NCI-H1105 treated with DMSO at 0.1 percent for 48 hours (cell line): ENCODE measurements around the gene UBTF.
A peak's percentile ranks its signal among the peaks of the same experiment; 100 is the strongest.

Source experiments
- DNase-seq: peaks from one replicate; lab custom pipeline; 2025; lab: John Stamatoyannopoulos, UW

The UBTF gene

GRCh38 chr17:44213403-44214229 is 5.9 kb downstream of the UBTF start:
- no peak for DNase-seq

GRCh38 chr17:44212507-44213402 is 6.7 kb downstream of the UBTF start:
- DNase-seq = no peak

- no peak for DNase-seq
Measured at GRCh38 chr17:44211281-44212265, 7.9 kb downstream of the UBTF start.

DNA sequence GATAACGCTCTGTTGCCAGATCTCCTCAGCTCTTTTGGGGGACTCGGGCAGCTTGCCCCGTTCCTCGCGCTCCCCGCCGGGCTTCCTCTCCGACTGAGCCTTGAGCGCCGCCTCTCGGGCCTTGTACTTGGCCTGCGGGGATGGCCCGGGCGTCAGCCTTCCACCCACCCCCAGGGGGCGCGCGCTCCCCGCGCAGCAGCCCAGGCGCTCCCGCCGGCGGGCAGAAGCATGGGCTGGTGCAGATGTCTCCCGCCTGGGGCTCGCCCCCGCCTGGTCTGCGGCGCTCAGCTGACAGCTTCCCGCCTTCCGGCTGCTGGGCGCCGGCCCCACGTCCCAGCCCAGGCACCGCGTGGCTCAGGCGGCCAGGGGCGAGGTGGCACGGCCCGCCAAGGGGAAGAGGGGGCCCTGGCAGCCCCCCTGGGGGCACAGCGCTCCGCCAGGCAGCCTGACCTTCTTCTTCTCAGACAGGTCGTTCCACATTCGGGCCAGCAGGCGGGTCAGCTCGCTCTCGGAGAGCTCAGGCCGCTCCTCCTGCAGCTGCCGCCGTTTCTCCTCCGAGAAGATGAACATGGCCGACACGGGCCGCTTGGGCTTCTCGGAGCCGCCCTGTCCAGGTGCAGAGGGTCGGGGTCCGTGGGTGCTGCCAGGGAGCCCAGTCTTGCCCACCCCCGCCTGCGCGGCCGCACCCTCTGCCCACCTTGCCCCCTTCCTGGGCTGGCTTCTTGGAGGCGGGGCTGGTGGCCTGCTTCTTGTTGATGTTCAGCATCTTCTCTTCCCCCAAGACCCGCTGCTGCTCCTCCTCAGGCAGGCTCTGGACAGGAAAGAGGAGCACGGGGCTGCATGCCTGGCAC is 8.9 kb downstream of the UBTF start:
- DNase-seq = peak; percentile 77

GRCh38 chr17:44209786-44210341 is 9.6 kb downstream of the UBTF start:
- no peak for DNase-seq

GRCh38 chr17:44207743-44208142 is 11.7 kb downstream of the UBTF start:
- no peak for DNase-seq

- DNase-seq = no peak
Measured at GRCh38 chr17:44207319-44207718, 12.2 kb downstream of the UBTF start.

- no peak for DNase-seq
Measured at GRCh38 chr17:44206825-44207155, 12.7 kb downstream of the UBTF start.

GRCh38 chr17:44205962-44206824 is 13.3 kb downstream of the UBTF start:
- DNase-seq = no peak

- no peak for DNase-seq
Measured at GRCh38 chr17:44204441-44204882, 15.0 kb downstream of the UBTF start.

- DNase-seq = peak; percentile 29
Measured at GRCh38 chr17:44203731-44204440, 15.6 kb downstream of the UBTF start.

DNA sequence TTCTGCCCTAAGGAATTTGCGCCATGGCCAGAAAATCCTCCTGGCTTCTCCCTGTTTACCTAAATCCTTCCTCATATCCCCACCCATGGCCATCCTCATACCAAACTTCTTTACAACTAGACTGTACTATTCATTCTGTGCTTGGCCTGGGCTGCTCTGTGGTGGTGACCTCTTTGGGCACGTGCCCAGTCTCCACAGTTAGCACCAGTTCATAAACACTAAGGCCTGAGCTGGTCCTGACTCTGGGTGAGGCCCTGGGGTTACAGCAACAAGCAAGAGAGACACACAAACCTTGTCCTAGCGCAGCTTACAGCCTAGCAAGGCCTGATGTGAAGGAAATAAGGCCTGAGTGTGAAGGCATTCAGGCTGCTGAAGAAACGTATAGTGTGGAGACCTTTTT is 16.7 kb downstream of the UBTF start:
- DNase-seq = no peak

DNA sequence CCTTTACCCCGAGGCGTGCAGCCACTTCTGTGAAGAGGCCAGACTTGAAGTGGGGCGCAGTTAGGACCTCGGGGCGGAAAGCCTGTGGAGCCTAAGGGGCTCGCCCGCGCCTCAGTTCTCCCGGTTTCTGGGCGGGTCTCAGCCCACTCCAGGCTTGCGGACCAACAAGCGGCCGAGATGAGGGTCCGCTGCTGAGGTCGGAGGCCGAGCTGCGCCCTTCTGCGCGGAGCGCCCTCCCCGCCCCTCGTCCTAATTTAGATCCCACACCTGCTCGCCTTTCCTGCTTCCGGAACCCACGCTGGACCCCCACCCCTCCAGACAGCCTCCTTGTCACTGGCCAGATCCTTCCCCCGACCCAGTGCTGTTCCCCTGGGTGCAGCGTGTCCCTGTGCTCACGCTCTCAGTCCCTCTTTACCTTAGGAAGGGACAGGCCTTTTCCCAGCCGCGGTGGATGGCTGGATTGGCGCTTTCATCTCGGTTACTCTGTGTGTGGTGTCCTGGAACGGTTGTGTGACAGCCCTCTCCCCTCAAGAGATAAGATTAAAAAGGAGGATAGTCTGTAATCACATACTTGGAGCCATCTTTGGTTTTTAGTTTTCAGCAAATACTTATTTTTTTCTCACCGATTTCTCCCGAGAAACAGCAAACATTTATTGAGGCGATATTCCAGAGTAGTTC is 18.9 kb downstream of the UBTF start:
- DNase-seq = peak; percentile 28

- DNase-seq = peak; percentile 90
Measured at GRCh38 chr17:44199553-44200477, 19.7 kb downstream of the UBTF start, which contains the start of gene ATXN7L3. TSS of gene ATXN7L3 (minus strand) at chr17:44199884. CDS start at chr17:44198070, 1,814 bp downstream.

- peak; percentile 13 for DNase-seq
Measured at GRCh38 chr17:44198721-44199552, 20.5 kb downstream of the UBTF start.
